HG03064 (cell line): ENCODE results near the gene INO80B.
"Not testable (repeated sequence)": the region's sequence is repeated elsewhere in the genome, so short reads cannot be mapped to it uniquely, and the experiment has no call there.

ENCODE experiments used
- ATAC-seq: cut with Tn5 transposase; IDR thresholded peaks from one replicate; pipeline ENCODE4 v1.9.1; 2021; ENCODE audit warnings: low read depth; ENCODE audit not compliant: unreplicated experiment

Gene INO80B

DNA sequence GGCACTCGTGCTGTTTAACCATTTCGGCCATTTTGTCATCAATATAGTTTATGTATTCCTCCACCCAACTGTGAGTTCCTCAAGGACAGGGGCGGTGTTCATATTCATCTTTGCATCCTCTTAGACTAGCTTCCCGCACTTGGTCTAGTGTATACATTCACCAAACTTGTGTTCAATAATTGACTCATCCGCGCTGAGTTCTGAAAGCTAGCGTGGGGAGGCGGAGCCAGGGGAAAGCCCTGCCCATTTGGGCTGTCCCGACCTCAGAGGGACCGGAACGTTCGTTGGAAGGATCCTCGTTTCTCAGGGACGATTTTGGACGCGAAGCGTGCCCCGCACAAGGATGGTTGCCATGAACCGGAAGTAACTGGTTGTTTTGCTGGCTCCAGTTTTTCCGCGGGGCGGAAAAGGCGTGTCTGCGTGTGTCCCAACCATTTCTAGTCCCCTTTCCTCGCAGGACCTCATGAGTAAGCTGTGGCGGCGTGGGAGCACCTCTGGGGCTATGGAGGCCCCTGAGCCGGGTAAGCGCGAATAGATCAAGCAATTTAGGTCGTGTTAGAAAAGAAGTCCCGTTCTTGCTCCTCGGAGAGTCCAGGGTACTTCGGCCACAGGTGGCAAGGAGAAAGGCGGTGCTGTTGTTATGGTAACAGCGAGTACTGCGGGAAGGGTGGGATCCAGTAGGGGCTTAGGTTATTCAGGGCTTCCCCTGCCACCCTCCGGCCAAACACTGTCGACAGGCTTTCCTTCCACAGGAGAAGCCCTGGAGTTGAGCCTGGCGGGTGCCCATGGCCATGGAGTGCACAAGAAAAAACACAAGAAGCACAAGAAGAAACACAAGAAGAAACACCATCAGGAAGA is at the start of gene INO80B:
INO80B (plus strand) TSS at position 434 of the 858 bp plus-strand sequence; CDS start at position 464, 30 bp downstream.
- peak; percentile 39 for ATAC-seq

DNA sequence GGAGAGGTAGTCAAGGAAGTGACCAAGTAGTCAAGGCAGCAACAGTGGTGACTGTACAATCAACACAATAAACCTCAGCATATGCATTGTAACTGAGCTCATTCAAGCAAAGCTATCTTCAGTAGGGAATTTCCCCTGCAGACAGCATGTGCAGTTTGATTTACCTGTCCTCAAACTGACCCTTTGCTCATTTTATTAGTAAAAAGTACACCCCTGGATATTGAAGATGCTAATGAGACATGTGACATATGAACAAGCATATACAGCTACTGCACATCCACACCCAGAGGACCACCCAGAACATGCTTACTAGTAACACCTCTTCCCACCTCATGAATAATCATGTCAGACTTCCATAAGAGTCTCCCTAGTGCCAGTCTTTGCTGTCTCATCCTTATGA is 48.9 kb upstream of the INO80B start:
- peak; percentile 73 for ATAC-seq

DNA sequence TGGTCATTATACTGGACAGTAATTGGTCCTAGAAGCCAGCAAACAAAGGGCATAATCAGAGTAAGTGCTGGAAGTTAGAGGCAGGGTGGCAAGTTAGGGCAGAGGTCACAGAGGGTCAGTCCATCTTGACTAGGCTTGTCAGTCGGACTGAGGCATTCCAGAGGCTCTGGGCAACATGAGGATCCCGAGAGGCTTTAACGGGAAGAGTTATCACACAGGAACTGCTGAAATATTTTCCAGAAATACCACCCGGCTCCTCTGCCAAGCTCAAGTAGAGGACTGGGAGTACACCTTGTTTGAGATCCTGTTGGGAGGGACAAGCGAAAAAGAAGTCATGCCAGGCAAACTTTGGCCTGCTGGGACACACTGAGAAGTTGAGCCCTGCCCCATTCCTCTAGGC is 47.2 kb upstream of the INO80B start:
- ATAC-seq = no peak

DNA sequence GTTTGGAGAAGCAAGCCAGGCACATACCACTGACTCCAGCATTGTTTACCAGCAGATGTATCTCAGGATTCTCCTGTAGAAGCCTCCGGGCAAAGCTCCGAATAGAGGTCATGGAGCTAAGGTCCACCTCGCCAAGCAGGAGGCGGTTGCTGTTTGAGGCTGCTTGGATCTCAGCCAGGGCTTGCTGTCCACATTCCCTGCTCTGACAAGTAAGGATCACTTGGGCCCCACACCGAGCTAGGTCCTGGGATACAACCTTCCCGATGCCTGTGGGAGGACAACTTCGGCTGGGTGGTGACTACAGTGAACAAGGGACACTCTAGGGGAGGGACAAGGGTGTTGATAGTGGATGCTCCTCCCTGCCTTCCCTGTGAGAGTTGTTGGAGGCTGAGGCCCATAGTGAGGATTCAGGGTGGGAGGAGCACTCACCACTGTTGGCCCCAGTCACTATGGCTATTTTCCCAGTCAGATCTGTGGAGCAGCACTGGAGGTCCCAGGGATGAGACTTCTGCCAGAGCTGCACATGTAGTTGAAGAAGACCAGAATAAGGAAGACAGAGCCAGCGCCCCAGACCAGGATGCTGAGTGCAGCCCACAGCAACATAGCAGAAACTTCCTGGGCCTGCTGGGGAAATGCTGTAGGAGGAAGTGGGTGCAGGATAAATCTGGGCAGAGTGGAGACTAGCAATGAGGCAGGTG is 41.7 kb upstream of the INO80B start:
- no peak for ATAC-seq

DNA sequence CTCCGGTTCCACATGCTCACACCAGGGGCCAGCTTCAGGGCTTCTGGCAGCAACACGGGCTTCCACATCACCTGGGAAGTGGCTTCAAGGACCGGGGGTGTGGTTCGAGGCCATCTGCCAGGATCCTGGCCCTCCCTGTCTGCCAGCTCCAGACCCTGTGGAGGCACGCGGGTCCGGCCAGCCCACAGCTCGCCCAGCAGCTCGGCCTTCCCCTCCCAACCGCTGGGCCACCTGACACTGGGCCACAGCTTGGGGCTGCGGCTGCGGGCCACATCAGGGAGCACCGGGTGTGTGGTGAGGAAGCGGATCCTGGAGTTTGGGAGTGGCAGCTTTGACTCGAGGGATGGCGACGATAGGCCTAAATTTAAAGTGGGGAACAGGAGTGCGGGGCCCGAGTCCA is 40.4 kb upstream of the INO80B start:
- no peak for ATAC-seq

DNA sequence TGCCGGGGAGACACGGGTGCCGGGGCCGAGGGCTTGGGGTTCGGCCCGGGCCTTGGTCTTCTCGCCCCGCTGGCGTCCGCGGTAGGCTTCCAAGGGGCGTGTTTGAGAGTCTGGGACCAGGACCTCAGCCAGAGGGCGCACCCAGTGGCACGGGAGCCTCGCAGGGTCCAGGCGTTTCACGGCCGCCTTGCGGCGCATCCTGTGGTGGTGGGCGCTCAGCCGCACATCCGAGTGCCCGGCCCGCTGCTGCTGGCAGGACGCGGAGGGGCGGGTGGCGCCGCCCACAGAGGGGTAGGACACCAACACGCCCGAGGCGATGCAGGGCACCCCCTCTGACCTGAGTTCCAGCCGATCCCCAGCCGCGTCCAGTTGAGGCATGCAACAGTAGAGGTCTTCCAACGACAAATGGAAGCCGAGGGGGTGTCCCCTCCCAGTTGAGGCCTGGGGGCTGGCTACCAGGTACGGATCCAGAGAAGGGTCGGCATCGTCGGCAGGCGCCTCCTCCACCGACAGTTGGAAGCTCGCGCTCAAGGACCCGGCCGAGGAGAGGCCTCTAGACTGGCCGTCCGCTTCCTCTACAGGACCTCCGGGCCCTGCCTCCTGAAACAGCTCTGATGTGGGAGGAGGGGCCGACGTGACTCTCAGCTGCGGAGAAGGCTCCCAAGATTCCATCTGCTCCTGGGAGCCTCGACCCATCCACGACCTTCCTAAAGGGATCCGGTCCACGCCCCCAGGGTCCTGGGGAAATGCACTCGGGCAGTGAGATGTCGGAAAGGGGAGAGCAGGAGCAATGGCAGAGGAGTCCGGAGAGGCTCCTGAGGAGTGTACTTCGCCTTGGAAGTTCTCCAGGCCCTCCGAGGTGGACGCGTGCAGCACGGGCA is 39.8 kb upstream of the INO80B start:
- no peak for ATAC-seq

DNA sequence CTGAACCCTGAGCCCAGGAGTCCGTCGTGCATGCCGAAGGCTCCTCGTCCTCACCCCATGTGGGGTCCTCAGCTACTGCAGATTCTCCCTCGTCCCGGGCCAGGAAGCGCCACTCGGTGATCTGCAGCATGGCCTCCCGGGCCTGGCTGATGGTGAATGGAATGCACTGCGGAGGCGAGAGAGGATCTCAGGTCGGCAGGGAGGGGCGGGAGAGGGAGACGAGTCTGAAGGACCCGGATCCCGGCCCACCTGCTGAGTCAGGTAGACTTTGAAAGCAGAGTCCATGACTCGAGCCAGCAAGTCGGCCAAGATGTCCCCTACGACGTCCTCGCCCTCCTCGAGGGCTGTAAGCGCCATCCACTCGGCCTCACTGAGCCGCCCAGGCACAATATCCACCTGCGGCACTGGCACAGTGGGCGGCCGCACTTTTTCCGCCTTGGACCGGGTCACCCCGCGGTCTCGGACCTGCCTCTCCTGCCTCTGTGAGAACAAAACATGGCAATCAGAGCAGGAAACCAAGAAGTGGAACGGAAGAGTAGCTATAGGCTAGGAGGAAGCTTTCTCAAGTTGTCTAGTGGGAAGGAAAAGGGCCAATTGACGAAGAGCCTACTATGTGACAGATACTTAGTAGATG is 39.0 kb upstream of the INO80B start:
- no peak for ATAC-seq

DNA sequence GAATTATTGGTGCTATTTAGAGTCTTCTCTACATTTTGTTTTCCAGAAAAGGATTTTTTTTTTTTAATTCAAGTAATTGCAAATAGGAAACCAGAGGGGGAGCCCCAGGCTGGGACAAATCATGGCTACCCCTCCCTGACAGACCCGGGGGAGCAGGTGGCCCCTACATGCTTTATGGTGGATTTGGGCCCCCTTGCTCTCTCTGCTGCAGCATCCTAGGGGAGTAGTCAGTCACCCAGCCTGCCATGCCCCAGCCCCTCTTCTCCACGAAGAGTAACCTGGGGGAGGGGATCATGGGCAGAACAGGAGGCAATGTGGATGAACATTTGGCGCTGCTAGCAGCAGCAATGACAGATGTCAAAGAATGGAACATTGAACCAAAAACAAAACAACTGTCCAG is 38.1 kb upstream of the INO80B start:
- no peak for ATAC-seq

DNA sequence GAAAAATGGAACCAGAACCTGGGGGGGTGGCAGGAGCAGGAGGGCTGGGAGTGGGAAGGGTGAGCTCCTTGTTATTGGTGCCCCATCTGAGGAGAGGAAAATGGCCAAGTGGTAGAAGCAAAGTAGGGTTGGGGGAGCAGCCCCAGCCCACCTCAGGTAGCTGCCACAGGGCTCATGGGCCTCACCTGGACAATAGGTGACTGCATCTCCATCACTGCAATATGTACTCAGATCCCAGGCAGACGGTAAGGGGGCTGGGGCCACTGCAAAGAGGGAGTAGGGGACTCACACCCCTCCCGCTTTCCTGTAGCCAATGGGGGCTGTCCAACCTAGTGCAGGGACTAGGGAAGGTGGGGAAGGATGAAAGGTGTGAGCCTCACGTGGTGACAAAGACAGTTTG is 37.7 kb upstream of the INO80B start:
- no peak for ATAC-seq

DNA sequence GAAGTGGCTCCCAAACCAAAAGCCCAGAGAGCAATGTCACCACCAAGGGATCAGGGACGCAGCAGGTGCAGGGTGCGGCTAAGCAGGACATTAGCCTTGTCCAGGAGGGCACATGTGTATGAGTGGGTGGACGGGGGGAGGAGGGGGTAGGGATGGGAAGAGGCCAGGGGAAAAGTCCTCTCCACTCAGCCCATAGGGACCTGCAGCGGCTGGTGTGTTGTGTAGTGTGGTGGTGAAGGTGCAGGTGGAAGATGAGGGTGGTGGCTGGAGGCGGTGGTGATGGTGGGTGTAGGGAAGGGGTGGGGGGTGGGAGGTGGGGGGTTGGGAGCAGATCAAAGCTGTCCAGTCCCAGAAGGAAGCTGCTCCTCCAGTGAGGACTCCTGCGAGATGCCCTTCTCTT is 37.1 kb upstream of the INO80B start:
- ATAC-seq = no peak

DNA sequence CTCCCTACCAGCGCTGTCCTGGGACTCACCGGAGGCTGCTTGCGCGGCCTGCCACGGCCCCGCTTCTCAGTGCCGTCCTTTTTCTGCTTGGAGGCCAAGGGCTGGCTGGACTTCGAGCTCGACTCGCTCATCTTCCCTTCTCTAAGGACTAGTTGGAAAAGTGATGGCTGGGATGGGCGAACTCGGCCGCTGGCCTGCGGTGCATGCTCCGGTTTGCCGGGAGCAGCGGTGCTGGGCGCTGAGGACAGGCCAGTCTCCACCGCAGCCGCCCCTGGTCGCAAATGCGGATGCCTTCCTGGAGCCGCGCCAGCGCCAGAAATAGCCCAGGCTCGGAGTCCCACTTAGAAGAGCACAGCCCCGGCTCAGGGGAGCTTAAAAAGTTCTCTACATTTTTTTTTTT is 36.6 kb upstream of the INO80B start:
- no peak for ATAC-seq

DNA sequence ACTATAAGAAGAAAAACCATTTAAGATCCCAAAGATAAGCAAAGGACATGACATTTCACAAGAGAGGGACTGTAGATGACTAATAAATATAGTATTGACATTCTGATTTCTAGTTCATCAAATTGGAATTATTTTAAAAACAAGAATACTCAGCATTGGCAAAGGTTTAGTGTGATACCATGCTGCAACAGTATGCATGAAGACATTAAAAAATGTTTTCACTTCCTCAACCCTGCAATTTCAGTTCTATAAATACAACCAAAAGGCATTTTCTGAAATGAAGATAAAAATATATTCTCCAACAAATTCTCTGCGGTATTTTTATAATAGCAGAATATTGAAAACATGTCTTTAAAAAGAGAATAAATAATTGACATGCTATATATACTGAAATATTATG is 35.5 kb upstream of the INO80B start:
- ATAC-seq = no peak

DNA sequence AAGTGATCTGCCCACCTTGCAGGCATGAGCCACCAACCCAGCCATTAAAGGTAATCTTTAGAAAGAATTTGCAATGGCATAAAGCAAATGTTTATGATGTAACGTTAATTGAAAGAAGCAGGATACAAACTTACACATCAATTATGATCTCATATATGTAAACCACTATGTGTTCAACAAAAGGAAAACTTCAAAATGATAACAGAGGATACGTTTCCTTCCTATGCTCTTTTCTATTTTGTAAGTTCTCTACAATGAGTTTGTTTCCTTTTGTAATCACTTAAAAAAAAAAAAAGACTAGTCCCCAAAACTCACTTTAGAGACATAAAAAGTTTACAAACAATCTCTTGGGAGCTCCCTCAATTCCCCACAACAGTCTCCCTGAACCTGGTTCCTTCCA is 34.9 kb upstream of the INO80B start:
- no peak for ATAC-seq

DNA sequence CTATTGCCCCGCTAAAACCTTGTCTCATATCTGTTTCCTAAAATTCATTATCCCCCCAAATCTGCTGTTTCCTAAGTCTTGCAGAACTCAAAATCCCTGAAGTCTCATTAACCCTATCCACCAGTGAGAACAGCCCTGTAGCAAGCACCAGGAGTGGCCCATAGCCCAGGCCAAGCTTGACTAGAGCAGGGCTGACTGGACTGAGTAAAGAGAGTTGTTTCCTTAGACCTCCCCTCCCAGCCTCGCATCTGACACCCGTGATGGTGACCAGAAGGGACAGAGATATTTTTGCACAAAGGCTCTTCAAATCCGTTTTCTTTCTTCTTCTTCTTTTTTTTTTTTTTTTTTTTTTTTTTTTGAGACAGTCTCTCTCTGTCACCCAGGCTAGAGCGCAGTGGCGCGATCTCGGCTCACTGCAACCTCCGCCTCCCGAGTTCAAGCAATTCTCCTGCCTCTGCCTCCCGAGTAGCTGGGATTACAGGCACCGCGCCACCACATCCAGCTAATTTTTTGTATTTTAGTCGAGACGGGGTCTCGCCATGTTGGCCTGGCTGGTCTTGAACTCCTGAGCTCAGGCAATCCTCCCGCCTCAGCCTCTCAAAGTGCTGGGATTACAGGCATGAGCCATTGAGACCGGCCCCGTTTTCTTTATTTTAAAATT is 34.3 kb upstream of the INO80B start:
- not testable (repeated sequence) for ATAC-seq

DNA sequence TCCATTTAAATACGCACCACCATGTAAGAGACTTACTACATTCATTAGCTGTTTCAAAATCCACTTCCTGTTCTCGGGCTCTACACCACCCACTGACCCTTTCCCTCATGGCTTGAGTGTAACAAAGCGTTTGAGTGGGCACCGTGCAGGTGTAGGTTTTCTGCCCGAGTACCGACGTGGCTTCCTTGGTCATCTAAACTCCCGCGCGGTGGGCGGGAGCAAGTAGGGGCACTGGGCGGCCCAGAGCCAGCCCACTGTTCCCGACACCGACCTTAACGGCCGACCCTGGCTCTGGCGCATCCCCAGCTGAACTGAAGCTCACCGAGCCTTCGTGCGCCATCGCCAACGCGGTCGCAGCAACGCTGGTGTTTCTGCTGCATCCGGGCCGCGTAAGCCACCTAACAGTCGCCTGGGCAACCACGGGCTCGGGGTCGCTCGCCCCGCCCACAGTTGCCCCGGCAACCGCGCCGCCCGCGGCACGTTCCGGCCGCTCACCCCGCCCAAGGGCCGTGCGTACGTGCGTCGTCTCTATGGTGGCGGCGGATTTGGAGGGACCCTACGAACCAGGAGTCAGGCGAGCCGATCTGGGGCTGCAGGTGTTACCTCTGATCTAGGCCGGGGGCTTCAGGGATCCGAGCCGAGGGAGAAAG is 33.5 kb upstream of the INO80B start, which contains the start of the genes C2orf81 and WDR54:
C2orf81 (minus strand) TSS at position 399 of the 650 bp plus-strand sequence; CDS start at position 340, 59 bp downstream.
WDR54 (plus strand) TSS at position 510 of the 650 bp plus-strand sequence. CDS start 424 bp downstream, outside the sequence.
- peak; percentile 93 for ATAC-seq

DNA sequence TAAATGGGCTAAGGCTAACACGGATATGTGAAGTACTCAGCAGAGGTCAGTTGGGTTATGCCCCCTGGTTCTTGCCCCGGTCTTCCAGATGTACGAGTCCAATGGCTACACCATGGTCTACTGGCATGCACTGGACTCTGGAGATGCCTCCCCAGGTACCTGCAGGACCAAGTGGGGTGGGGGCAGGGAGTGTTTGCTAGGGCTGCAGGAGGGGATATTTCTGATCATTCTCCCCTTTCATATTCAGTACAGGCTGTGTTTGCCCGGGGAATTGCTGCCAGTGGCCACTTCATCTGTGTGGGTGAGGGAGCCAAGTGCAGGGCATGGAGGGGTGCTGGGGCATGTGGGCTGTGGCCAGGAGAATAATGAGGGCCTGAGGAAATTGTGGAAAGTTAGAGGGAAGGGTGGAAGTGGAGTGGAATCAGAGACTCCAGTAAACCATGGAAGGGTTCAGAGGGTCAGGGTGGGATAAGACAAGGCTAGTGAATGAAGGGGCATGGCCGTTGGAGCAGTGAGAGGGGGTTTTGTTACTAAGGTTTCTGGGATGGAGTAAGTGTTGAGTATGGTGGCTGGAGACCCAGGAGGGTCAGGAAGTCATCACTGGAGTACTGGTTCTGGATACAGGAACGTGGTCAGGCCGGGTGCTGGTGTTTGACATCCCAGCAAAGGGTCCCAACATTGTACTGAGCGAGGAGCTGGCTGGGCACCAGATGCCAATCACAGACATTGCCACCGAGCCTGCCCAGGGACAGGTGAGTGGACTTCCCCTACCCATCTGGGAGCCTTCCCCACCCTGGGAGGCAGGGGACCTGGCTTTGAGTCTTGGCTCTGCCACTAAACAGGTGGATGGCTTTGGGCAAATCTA is 31.4 kb upstream of the INO80B start:
- no peak for ATAC-seq

DNA sequence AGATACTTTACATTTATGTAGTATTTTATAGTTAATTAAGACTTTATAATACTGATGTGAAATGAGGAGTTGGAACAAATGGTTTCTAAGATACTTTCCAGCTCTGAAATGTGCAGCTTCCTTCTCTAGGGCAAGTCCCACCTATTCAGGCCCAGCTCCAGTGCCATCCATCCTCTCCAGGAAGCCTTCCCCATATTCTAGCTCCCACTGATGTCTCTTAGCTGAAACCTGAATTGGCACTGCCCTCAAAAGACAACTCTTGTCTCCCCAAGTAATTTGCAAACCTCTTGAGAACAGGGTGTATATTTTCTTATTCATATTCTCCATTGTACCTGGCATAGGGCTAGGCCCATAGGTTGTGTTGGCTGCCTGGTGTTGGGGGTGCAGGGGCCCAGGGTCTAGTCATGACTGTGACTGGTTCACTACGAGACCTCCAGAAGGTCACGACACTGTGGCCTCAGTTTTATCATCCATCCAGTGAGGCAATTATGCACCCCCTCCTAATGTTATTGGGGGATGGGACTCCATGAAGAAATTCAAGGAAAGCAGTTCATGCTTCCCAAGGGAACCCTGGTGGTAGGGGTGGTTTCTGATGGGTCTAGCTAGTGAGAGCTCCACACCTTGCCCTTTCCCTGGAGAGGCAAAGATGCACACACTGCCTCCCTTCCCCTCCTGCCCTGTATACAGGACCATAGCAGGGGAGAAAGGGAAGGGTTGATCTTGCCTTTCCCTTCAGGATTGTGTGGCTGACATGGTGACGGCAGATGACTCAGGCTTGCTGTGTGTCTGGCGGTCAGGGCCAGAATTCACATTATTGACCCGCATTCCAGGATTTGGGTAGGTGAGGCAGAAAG is 30.5 kb upstream of the INO80B start:
- ATAC-seq = no peak
